Stimulated activated CD8-positive, alpha-beta memory T cell treated with anti-CD3 and anti-CD28 coated beads, Interleukin-12 subunit alpha, Interleukin-12 subunit beta, amount 100 ng/mL, for 24 hours (primary cell): ENCODE measurements around the gene WWOX.
A peak's percentile ranks its signal among the peaks of the same experiment; 100 is the strongest.

ENCODE experiments used
- DNase-seq: peaks from one replicate; pipeline ENCODE4 v3.0.0-alpha.2; 2020; ENCODE audit errors: extremely low read depth

The WWOX gene

GRCh38 chr16:78770353-78771091, 671.1 kb downstream of the WWOX start:
- no peak for DNase-seq

- DNase-seq = no peak
These were observed 673.8 kb downstream of the WWOX start for GRCh38 chr16:78773291-78773702.

- DNase-seq = no peak
These were observed 674.3 kb downstream of the WWOX start for GRCh38 chr16:78773706-78774105.

DNA sequence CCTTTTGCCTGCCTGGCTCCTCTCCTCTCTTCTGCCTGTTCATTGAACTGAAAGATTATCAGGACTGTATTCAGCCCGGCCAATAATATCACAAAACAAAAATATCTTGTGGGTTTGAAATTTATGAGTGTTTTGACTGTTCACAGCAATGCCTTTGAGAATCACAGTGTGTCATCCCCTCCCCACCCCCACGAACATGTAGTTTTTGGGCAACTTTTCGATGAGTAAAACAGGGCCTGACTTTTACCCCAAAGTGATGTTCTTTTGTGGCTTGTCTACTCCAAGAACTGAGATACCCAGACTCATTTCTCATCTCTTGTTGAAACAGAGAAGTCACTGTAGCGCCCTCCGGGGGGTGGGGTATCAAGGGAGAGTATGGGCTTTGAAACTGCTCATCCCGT, 675.7 kb downstream of the WWOX start:
- DNase-seq = peak; percentile 42

GRCh38 chr16:78778101-78779004, 678.9 kb downstream of the WWOX start:
- DNase-seq = no peak

- DNase-seq = no peak
These were observed 681.4 kb downstream of the WWOX start for GRCh38 chr16:78780808-78781207.

- DNase-seq = no peak
These were observed 683.1 kb downstream of the WWOX start for GRCh38 chr16:78782572-78782971.

DNA sequence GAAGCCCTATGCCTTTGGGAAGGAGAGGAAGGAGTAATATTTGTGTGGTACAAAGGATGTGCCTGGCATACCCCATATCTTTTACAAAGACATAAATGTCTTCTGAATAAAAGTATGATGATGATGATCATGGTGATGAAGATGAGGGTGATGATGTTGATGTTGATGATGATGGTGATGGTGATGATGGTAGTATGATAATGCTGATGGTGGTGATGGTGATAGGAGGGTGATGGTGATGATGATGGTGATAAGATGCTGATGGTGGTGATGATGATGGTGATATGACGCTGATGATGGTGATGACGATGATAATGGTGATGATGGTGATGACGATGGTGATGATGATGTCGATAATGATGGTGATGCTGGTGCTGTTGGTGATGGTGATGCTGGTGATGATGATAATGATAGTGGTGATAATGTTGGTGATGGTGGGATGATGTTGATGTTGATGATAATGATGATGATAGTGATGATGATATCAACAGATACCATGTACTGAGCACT, 684.2 kb downstream of the WWOX start:
- DNase-seq = no peak

- DNase-seq = no peak
These were observed 685.3 kb downstream of the WWOX start for GRCh38 chr16:78784771-78785170.

DNA sequence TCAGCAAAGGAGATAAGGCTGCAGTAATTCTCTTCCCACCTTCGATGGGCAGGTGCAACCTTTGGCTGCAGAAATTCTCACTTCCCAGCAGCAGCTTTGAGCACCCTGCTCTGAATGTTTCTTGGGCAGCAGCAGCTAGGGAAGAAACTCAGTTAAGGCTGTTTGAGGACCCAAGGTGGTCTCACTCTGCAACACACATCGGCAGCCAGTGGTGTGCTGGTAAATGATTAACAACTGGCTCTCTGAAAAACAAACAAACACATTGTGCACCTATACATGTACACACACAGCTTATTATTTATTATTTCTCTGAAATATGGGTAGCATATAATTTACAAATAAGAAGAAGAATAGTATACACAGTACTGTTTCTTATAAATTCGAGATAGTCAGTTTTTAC, 685.8 kb downstream of the WWOX start:
- DNase-seq = no peak

DNA sequence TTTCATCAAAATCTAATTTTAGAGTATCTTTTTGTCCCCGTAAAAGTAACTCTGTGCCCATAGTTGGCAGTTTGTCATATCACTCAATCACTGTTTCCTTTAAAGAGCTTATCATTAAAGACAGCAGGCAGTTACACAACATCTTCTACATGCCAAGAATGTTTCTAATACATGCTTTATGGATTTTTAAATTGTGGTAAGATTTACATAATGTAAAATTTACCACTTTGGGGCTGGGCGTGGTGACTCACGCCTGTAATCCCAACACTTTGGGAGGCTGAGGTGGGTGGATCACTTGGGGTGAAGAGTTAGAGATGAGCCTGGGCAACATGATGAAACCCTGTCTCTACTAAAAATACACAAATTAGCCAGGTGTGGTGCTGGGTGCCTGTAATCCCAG, 687.2 kb downstream of the WWOX start:
- no peak for DNase-seq

DNA sequence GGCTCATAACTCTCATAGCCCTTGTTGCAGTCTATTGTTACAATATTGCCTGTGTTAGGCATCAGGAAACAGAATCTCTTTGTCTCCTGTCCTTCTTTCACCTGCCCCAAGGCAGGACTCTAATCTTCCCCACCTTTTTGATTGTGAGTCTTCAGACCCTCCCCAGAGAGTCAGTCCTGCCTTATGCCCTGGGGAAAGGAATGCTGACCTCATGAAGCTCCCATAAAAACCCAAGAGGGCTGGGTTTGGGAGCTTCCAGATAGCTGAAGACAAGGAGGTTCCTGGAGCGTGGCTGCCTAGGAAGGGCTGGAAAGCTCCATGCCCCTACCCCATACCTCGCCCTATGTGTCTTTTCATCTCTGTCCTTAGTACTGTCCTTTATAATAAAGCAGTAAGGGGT, 688.8 kb downstream of the WWOX start:
- DNase-seq = no peak

DNA sequence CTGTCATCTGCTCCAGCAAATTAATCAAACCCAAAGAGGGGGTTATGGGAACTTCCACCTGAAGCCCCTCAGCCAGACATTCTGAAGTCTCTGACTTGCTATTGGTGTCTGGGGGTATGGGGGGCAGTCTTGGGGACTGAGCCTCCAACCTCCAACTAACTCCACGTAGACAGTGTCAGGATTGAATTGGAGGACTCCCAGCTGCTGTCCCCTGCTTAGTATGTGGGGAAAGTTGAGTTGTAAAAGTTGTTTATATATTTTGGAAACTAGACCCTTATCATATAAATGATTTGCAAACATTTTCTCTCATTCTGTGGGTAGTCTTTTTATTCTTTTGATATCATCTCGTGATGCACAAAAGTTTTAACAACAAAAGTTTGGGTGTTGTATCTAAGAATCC, 689.2 kb downstream of the WWOX start:
- DNase-seq = no peak

- no peak for DNase-seq
These were observed 690.1 kb downstream of the WWOX start for GRCh38 chr16:78789561-78789960.

- no peak for DNase-seq
These were observed 691.6 kb downstream of the WWOX start for GRCh38 chr16:78791011-78791410.

GRCh38 chr16:78791926-78792325, 692.5 kb downstream of the WWOX start:
- DNase-seq = no peak

- no peak for DNase-seq
These were observed 693.5 kb downstream of the WWOX start for GRCh38 chr16:78792952-78793351.

DNA sequence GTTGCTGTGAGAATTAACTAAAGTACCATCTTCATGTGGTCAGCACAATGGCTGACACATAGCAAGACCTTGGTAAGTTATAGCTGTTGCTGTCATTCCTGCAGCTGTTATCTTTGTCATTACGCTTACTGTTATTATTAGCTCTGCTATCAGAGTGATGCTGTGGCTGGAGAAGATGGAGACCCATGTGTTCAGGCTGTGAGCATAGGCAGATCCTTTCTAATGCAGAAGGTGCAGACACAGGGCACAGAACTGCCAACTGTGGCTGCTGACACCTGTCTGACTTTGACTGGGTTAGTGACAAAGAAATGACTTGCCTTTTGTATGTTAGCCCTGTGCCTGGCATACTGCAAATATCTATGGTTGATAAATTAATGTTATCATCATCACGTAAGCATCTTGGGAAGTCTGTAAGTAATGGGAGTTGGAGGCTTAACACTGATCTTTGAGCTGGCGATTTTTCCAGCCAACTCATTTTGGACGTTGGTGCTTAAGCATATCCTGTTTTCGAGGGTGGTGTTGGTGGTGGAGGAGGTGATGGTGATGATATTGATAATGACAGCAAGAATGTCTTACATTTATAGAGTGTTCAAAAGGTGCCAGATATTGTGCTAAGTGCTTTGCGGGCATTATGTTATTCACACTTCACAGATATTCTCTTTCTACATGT, 695.3 kb downstream of the WWOX start:
- no peak for DNase-seq

- no peak for DNase-seq
These were observed 696.0 kb downstream of the WWOX start for GRCh38 chr16:78795433-78795832.

DNA sequence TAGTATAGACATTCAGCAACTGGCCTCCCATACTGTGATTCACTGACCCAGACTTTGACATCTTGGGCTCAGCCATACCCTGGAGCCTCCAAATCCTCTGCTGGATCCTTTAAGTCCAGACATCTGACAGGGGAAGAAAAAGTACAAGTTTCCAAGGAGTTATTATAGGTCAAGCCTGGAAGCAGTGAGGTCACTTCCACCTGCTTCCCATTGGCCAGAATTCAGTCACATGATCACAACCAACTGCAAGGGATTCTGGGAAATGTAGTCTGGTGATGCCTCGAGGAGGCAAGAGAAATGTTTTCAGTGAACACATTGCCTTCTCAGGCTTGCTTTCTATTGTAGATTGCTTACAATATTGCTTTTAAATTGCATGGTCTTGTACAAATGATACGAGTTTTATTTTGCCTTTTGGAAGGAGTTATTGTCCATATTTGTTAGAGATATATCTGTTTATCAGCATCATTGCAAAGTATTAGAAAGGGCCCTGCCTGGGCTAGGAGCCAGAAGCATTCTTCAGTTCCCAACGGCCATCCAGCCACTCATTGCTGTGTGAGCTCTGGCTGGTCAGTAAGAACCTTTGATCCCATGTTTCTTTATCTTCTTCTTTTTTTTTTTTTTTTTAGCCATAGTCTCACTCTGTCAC, 696.9 kb downstream of the WWOX start:
- DNase-seq = no peak

- no peak for DNase-seq
These were observed 700.0 kb downstream of the WWOX start for GRCh38 chr16:78799429-78799828.

DNA sequence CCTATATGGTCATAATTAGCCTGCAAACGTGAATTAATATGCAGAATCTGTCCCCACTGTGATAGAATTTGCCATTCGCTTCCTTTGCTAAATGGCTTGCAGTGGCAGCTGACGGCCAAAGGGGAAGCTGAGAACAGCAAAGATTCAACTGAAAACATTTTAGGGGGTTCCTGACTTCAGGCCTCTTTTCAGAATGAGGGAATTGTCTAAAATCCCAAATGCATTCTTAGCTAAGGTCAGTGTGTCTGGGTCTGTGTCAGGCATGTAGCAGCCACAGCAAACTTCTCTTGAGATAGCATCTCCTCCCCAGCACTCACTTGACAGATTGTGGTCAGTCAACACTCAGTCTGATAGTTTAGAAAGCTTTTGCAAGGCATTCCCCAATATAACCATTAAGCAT, 701.1 kb downstream of the WWOX start:
- no peak for DNase-seq
